ENCODE measurements around the gene OTOF. TPM values are rescaled to one million over a fixed set of nuclear protein-coding genes. Genes with fewer than 3 reads are reported as not detected.

The OTOF gene
- total and polyA plus RNA-seq, 2 of the 4 experiments (the other 2 are of a cell fraction): 0.03 TPM; not detected in 1

GRCh38 chr2:26485725-26486418 lies 7.9 kb upstream of the OTOF start:
- no peak overlapping the region for H2BK5ac ChIP-seq (ENCODE audit: low read depth, low read length, poor library complexity, severe bottlenecking)
- ATAC-seq (ENCODE audit: low read depth): no peak
- dilution Hi-C loops (cut with HindIII; ENCODE audit: low sequenced_read_pairs, unreplicated experiment): no loop called here
- WGBS, 2 experiments (ENCODE audit: extremely low coverage in 2 of 2, insufficient read length in 1 of 2): 65% methylated on average over 7 of the region's 8 CpGs; no CpG with 5 or more reads in 1 of the 2 experiments
- DNase-seq: no peak
- H3K23ac ChIP-seq (ENCODE audit: low read depth, low read length): no peak overlapping the region
- H2AK9ac ChIP-seq (replicated peaks; ENCODE audit: low read depth, low read length, poor library complexity): no peak overlapping the region
- no peak overlapping the region for H2AFZ ChIP-seq (replicated peaks; ENCODE audit: low read length, poor library complexity)
- H3K9me1 ChIP-seq (ENCODE audit: insufficient read depth, low read length): peaks cover 6% of the 10 kb centered on the region
- H3K27me3 ChIP-seq (ENCODE audit: control insufficient read depth, insufficient read depth, low read length): peaks cover 39% of the 10 kb centered on the region
- no peak overlapping the region for H3K4ac ChIP-seq (ENCODE audit: low read depth, low read length)
- no peak overlapping the region for H2BK120ac ChIP-seq (ENCODE audit: low read depth, low read length)
- ChIA-PET CTCF (interaction anchor here (0.7 kb wide), 1 partner anchor 406 kb away, joined by 3 read pairs; no protein-coding TSS in a partner anchor), POLR2A (ENCODE audit: unreplicated experiment) (no interaction called here)
- H3K9ac ChIP-seq (ENCODE audit: low read depth, low read length): no peak overlapping the region
- H2BK20ac ChIP-seq (ENCODE audit: low read depth, low read length): no peak overlapping the region
- H3K9me3 ChIP-seq (ENCODE audit: control insufficient read depth, insufficient read depth, low read length): no peaks in the 10 kb centered on the region
- no peak overlapping the region for H3K27ac ChIP-seq (ENCODE audit: insufficient read depth, low read length)
- no TSS peak for BruUV-seq (replicated peaks)
- no peak overlapping the region for H4K91ac ChIP-seq (ENCODE audit: insufficient read depth, low read depth, low read length)
- H3K79me1 ChIP-seq (ENCODE audit: low read depth in 1 of 2, low read length in 2 of 2): no peaks in the 10 kb centered on the region
- H3K4me3 ChIP-seq (ENCODE audit: insufficient read depth, low read depth, low read length): no peak overlapping the region
- H2BK15ac ChIP-seq (ENCODE audit: low read depth, low read length): no peak overlapping the region
- TF ChIP-seq POLR2A (IDR thresholded peaks at IDR 0.05; ENCODE audit: low read depth, low read length) (no peak), NFE2L2 (IDR thresholded peaks at IDR 0.05; ENCODE audit: low read depth, low read length) (no peak), FOS (IDR thresholded peaks at IDR 0.05; ENCODE audit: low read depth, low read length) (no peak), USF2 (IDR thresholded peaks at IDR 0.05; ENCODE audit: low read depth, low read length) (no peak), RCOR1 (IDR thresholded peaks at IDR 0.05; ENCODE audit: insufficient replicate concordance, low read length) (no peak), CEBPB (IDR thresholded peaks at IDR 0.05; ENCODE audit: low read depth, low read length) (no peak), MAFK (IDR thresholded peaks at IDR 0.05; ENCODE audit: low read depth, low read length) (no peak), MAZ (IDR thresholded peaks at IDR 0.05; ENCODE audit: borderline replicate concordance, low read depth, low read length) (no peak), SMC3 (IDR thresholded peaks at IDR 0.05; ENCODE audit: low read depth, low read length) (no peak), RAD21 (IDR thresholded peaks at IDR 0.05; ENCODE audit: low read length) (no peak), CTCF (conservative IDR thresholded peaks at IDR 0.05; ENCODE audit: low read depth, low read length) (no peak), CHD1 (IDR thresholded peaks at IDR 0.05; ENCODE audit: low read depth, low read length) (no peak), RFX5 (IDR thresholded peaks at IDR 0.05; ENCODE audit: low read depth, low read length) (no peak), BHLHE40 (IDR thresholded peaks at IDR 0.05; ENCODE audit: low read depth, low read length) (no peak), MXI1 (IDR thresholded peaks at IDR 0.05; ENCODE audit: borderline replicate concordance, low read depth, low read length) (no peak)
- H4K20me1 ChIP-seq (ENCODE audit: insufficient read depth, low read length): no peaks in the 10 kb centered on the region
- H3K36me3 ChIP-seq (ENCODE audit: control insufficient read depth, insufficient read depth, low read length): no peaks in the 10 kb centered on the region
- no peak overlapping the region for H3K4me2 ChIP-seq (ENCODE audit: low read depth, low read length)
- no peaks in the 10 kb centered on the region for H3K4me1 ChIP-seq (ENCODE audit: control insufficient read depth, insufficient read depth, low read length)
- H4K8ac ChIP-seq (ENCODE audit: low read depth in 2 of 2, low read length in 2 of 2): no peak overlapping the region
- intact Hi-C loops (cut with micrococcal nuclease): no loop called here
- no peak overlapping the region for H3K14ac ChIP-seq (replicated peaks; ENCODE audit: low read depth, low read length)
- no peak overlapping the region for H3K56ac ChIP-seq (ENCODE audit: extremely low read depth, insufficient read depth, low read length)
- H4K5ac ChIP-seq (ENCODE audit: low read depth, low read length): no peak overlapping the region
- in situ Hi-C loops (cut with MboI; ENCODE audit: low sequenced_read_pairs): no loop called here
- no peak overlapping the region for H2AK5ac ChIP-seq (ENCODE audit: low read depth, low read length)
- H3K18ac ChIP-seq (ENCODE audit: low read depth, low read length): no peak overlapping the region
